IMR-90 (cell line): ENCODE measurements around the gene FBXW4. TPM values are rescaled to one million over a fixed set of nuclear protein-coding genes. Genes with fewer than 3 reads are reported as not detected.

Experiments
- ATAC-seq: fragments of 200-7000 bp; cut with Tn5 transposase; 2 replicates; pipeline ENCODE4 v1.9.1; 2020; ENCODE audit warnings: low read depth, mild to moderate bottlenecking, moderate library complexity
- BruUV-seq: library from RNA; stranded (reverse); fragments of 400-500 nt; replicated peaks from 2 replicates; lab custom pipeline; 2021; lab: Mats Ljungman, UMichigan
- CTCF ChIA-PET: fragments of 300-600 bp; formaldehyde crosslinking; extraction: SDS; loops from one replicate; lab custom pipeline; 2021; ENCODE audit warnings: antibody characterized with exemption; lab: Yijun Ruan, JAX
- POLR2A ChIA-PET: fragments of 300-600 bp; sonication (Branson Sonifier 250); formaldehyde crosslinking; loops from one replicate; lab custom pipeline; 2022; ENCODE audit warnings: antibody characterized with exemption; ENCODE audit not compliant: unreplicated experiment; lab: Charles Lee
- DNase-seq: peaks from one replicate; pipeline ENCODE4 v3.0.0; 2013
- H2AFZ ChIP-seq: replicated peaks from 2 replicates; pipeline ENCODE3; 2013; ENCODE audit warnings: low read length, mild to moderate bottlenecking; ENCODE audit not compliant: poor library complexity
- H2AK5ac ChIP-seq: 2 replicates; pipeline ENCODE4 v1.6.1; 2013; ENCODE audit warnings: low read depth, low read length, inconsistent platforms
- H2AK9ac ChIP-seq: replicated peaks from 2 replicates; pipeline ENCODE3; 2013; ENCODE audit warnings: mild to moderate bottlenecking, low read depth, low read length, moderate library complexity; ENCODE audit not compliant: poor library complexity
- H2BK120ac ChIP-seq: 2 replicates; pipeline ENCODE4 v1.6.1; 2013; ENCODE audit warnings: low read depth, low read length, inconsistent platforms
- H2BK15ac ChIP-seq: 3 replicates; pipeline ENCODE4 v1.6.1; 2013; ENCODE audit warnings: low read depth, low read length, inconsistent platforms
- H2BK20ac ChIP-seq: 2 replicates; pipeline ENCODE4 v1.6.1; 2013; ENCODE audit warnings: low read depth, mild to moderate bottlenecking, inconsistent platforms, low read length, moderate library complexity
- H2BK5ac ChIP-seq: 2 replicates; pipeline ENCODE4 v1.6.1; 2013; ENCODE audit warnings: mild to moderate bottlenecking, low read depth, low read length, inconsistent platforms; ENCODE audit not compliant: poor library complexity, severe bottlenecking
- H3K14ac ChIP-seq: replicated peaks from 2 replicates; pipeline ENCODE4 v1.6.1; 2013; ENCODE audit warnings: low read depth, low read length, inconsistent platforms
- H3K18ac ChIP-seq: 2 replicates; pipeline ENCODE4 v1.6.1; 2013; ENCODE audit warnings: low read depth, low read length, control low read depth
- H3K23ac ChIP-seq: 2 replicates; pipeline ENCODE4 v1.6.1; 2013; ENCODE audit warnings: low read depth, low read length, inconsistent platforms
- H3K27ac ChIP-seq: 2 replicates; pipeline ENCODE4 v1.5.1; 2013; ENCODE audit warnings: mild to moderate bottlenecking, control low read depth, low read length; ENCODE audit not compliant: insufficient read depth
- H3K27me3 ChIP-seq: 2 replicates; pipeline ENCODE4 v1.6.1; 2013; ENCODE audit warnings: low read length; ENCODE audit not compliant: control insufficient read depth, insufficient read depth
- H3K36me3 ChIP-seq: 2 replicates; pipeline ENCODE4 v1.6.1; 2013; ENCODE audit warnings: low read length, mixed read lengths; ENCODE audit not compliant: control insufficient read depth, insufficient read depth
- H3K4ac ChIP-seq: 2 replicates; pipeline ENCODE4 v1.6.1; 2013; ENCODE audit warnings: low read depth, low read length, inconsistent platforms
- H3K4me1 ChIP-seq: 2 replicates; pipeline ENCODE4 v1.6.1; 2013; ENCODE audit warnings: low read length, mixed read lengths; ENCODE audit not compliant: control insufficient read depth, insufficient read depth
- H3K4me2 ChIP-seq: 2 replicates; pipeline ENCODE4 v1.6.1; 2013; ENCODE audit warnings: low read depth, mild to moderate bottlenecking, control low read depth, low read length, moderate library complexity
- H3K4me3 ChIP-seq: 2 replicates; pipeline ENCODE4 v1.5.1; 2013; ENCODE audit warnings: low read depth, mild to moderate bottlenecking, control low read depth, low read length, moderate library complexity; ENCODE audit not compliant: insufficient read depth
- H3K56ac ChIP-seq: 2 replicates; pipeline ENCODE4 v1.6.1; 2013; ENCODE audit warnings: low read length, inconsistent platforms; ENCODE audit not compliant: insufficient read depth; ENCODE audit errors: extremely low read depth
- H3K79me1 ChIP-seq, 2 experiments: 2 replicates each; pipeline ENCODE4 v1.6.1; 2013; ENCODE audit warnings: low read length in 2 of 2, inconsistent platforms in 1 of 2, low read depth in 1 of 2
- H3K9ac ChIP-seq: 2 replicates; pipeline ENCODE4 v1.6.1; 2013; ENCODE audit warnings: low read depth, low read length, control low read depth
- H3K9me1 ChIP-seq: 2 replicates; pipeline ENCODE4 v1.6.1; 2013; ENCODE audit warnings: low read length, inconsistent platforms; ENCODE audit not compliant: insufficient read depth
- H3K9me3 ChIP-seq: 2 replicates; pipeline ENCODE4 v1.6.1; 2013; ENCODE audit warnings: low read length; ENCODE audit not compliant: control insufficient read depth, insufficient read depth
- H4K20me1 ChIP-seq: 2 replicates; pipeline ENCODE4 v1.6.1; 2013; ENCODE audit warnings: low read length, inconsistent platforms; ENCODE audit not compliant: insufficient read depth
- H4K5ac ChIP-seq: 2 replicates; pipeline ENCODE4 v1.6.1; 2013; ENCODE audit warnings: mild to moderate bottlenecking, low read depth, low read length, control low read depth
- H4K8ac ChIP-seq, 2 experiments: 2 replicates each; pipeline ENCODE4 v1.6.1; 2013; ENCODE audit warnings: low read depth in 2 of 2, low read length in 2 of 2, control low read depth in 1 of 2, inconsistent platforms in 1 of 2
- H4K91ac ChIP-seq: 2 replicates; pipeline ENCODE4 v1.6.1; 2013; ENCODE audit warnings: low read depth, low read length, inconsistent platforms; ENCODE audit not compliant: insufficient read depth
- BHLHE40 ChIP-seq: fragments of 150-350 bp; IDR thresholded peaks from 2 replicates; pipeline ENCODE4 v1.6.1; 2016; ENCODE audit warnings: mild to moderate bottlenecking, low read depth, low read length
- CEBPB ChIP-seq: IDR thresholded peaks from 2 replicates; pipeline ENCODE4 v1.6.1; 2012; ENCODE audit warnings: low read depth, low read length, improper control_type of control experiment
- CHD1 ChIP-seq: IDR thresholded peaks from 2 replicates; pipeline ENCODE4 v1.6.1; 2012; ENCODE audit warnings: low read depth, low read length, improper control_type of control experiment
- FOS ChIP-seq: fragments of 150-350 bp; IDR thresholded peaks from 2 replicates; pipeline ENCODE4 v1.6.1; 2016; ENCODE audit warnings: low read depth, low read length
- MAFK ChIP-seq: IDR thresholded peaks from 2 replicates; pipeline ENCODE4 v1.6.1; 2012; ENCODE audit warnings: low read depth, low read length, improper control_type of control experiment
- MAZ ChIP-seq: IDR thresholded peaks from 2 replicates; pipeline ENCODE4 v1.6.1; 2012; ENCODE audit warnings: low read depth, mild to moderate bottlenecking, low read length, improper control_type of control experiment, moderate library complexity, borderline replicate concordance
- MXI1 ChIP-seq: IDR thresholded peaks from 2 replicates; pipeline ENCODE4 v1.6.1; 2012; ENCODE audit warnings: low read depth, mild to moderate bottlenecking, low read length, moderate library complexity, borderline replicate concordance
- NFE2L2 ChIP-seq: fragments of 150-350 bp; IDR thresholded peaks from 2 replicates; pipeline ENCODE4 v1.6.1; 2016; ENCODE audit warnings: low read depth, mild to moderate bottlenecking, low read length
- POLR2A ChIP-seq: IDR thresholded peaks from 2 replicates; pipeline ENCODE4 v1.6.1; 2012; ENCODE audit warnings: mild to moderate bottlenecking, low read depth, low read length
- RAD21 ChIP-seq: IDR thresholded peaks from 2 replicates; pipeline ENCODE4 v1.6.1; 2012; ENCODE audit warnings: low read length, improper control_type of control experiment
- RCOR1 ChIP-seq: IDR thresholded peaks from 2 replicates; pipeline ENCODE4 v1.6.1; 2012; ENCODE audit warnings: mild to moderate bottlenecking, low read length, improper control_type of control experiment; ENCODE audit not compliant: insufficient replicate concordance
- RFX5 ChIP-seq: IDR thresholded peaks from 2 replicates; pipeline ENCODE4 v1.8.0; 2012; ENCODE audit warnings: low read depth, mild to moderate bottlenecking, low read length, moderate library complexity
- SMC3 ChIP-seq: fragments of 150-350 bp; IDR thresholded peaks from 2 replicates; pipeline ENCODE4 v1.6.1; 2016; ENCODE audit warnings: low read depth, mild to moderate bottlenecking, antibody characterized with exemption, low read length, moderate library complexity
- WGBS, 2 experiments: methylation state at CpG; one replicate each; pipeline versions ENCODE4 v1.1.5 to v1.1.7; 2013; ENCODE audit warnings: missing lambda C conversion rate in 2 of 2; ENCODE audit not compliant: insufficient read length in 1 of 2; ENCODE audit errors: extremely low coverage in 2 of 2; 5-methylcytosine and 5-hydroxymethylcytosine counted together
- dilution Hi-C: fragments of 300-500 bp; cut with HindIII; formaldehyde crosslinking; loops from one replicate; pipeline ENCODE4 v1.14.3; 2018; ENCODE audit warnings: low sequenced_read_pairs; ENCODE audit not compliant: unreplicated experiment
- in situ Hi-C: fragments of 300-500 bp; cut with MboI; formaldehyde crosslinking; loops from 3 replicates; pipeline ENCODE4 v1.14.3; 2019; ENCODE audit warnings: low sequenced_read_pairs, inconsistent platforms, mixed read lengths
- intact Hi-C: fragments of 100-400 bp; cut with micrococcal nuclease; formaldehyde crosslinking; loops from 2 replicates; pipeline ENCODE4 v1.10.0; 2022
- polyA plus RNA-seq, 3 experiments: library from polyadenylated mRNA; depleted of rRNA; stranded (reverse); fragments of >200 nt; gene quantifications; 2 replicates each; pipeline ENCODE4 v1.2.3, GENCODE V29; 2012; ENCODE audit warnings: low replicate concordance in 1 of 3
- total RNA-seq: library from RNA; depleted of rRNA; stranded (reverse); fragments of >200 nt; gene quantifications from 2 replicates; pipeline ENCODE4 v1.2.3, GENCODE V29; 2012
- TF ChIP-seq, protein P1 (sequence below): fragments of 150-350 bp; IDR thresholded peaks from 2 replicates; pipeline ENCODE4 v1.6.1; 2016; ENCODE audit warnings: low read depth, mild to moderate bottlenecking, low read length, moderate library complexity, borderline replicate concordance

Gene FBXW4
- total and polyA plus RNA-seq, 2 of the 4 experiments (the other 2 are of a cell fraction) = 19.3 to 26.7 TPM

DNA sequence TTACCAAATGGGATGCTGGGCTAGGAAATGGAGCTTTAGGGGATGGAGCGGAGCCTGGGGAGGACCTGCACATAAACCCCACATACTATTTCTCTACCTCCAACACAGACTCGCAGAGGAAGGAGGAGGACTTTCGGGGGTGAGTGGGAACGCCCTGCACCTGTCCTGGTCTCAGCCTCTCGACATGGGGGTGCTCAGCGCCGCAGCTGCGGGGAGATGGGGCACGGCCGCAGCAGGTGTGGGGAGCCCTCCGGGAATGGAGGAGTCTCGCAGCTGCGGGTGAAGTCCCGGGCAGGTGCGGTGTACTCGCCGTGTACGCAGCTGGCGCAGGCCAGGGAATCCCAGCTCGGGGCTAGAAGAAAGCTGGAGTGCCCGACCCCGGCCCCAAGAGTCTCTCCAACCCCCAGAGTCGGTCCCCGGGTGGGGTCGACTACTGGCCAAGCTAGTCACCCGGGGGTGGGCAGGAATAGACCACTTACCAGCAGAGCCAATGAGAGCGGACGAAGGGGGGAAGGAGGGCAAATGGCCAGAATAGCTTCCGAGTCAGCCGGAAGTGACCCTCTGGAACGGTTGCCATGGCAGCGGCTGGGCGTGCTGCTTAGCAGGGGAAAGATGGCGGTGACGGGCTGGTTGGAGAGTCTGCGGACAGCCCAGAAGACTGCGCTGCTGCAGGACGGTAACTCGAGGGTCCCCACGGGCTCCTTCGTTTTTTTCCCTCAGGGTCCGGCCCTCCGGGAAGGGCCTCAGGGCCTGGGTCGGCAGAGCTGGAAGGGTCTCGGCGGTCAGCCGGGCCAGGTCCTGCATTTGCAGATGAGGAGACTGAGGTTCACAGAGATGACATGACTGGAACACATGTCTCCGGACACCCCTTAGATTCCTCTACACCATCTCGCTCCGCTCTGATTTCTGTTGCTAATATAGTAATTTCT lies 107.0 kb downstream of the FBXW4 start, which contains the start of the genes DPCD and POLL:
Gene DPCD, plus strand, starts transcription at position 597 of the 929 bp plus-strand sequence. Its CDS starts 16 bp downstream, at position 613.
Gene POLL, minus strand, starts transcription at position 533 of the 929 bp plus-strand sequence. CDS start 897 bp downstream, outside the sequence.
- peak within 1 kb of the TSS; percentile 2 for H2BK5ac ChIP-seq
- H3K56ac ChIP-seq = peak within 1 kb of the TSS; percentile 50
- H3K9ac ChIP-seq = peak within 1 kb of the TSS; percentile 68
- H3K79me1 ChIP-seq = peaks cover 24 to 41% of the 10 kb centered on the region in 2 experiments
- dilution Hi-C loops (no loop called here), intact Hi-C loops (no loop called here), in situ Hi-C loops (no loop called here)
- H4K8ac ChIP-seq = peak within 1 kb of the TSS; percentile 89 to 93
- peak within 1 kb of the TSS; percentile 95 for H3K4me2 ChIP-seq
- H3K27ac ChIP-seq = peak within 1 kb of the TSS; percentile 45
- H2BK20ac ChIP-seq = no peak within 1 kb of the TSS
- peak; percentile 95 for ATAC-seq
- no peaks in the 10 kb centered on the region for H4K20me1 ChIP-seq
- peak within 1 kb of the TSS; percentile 97 for H2AK9ac ChIP-seq
- H3K14ac ChIP-seq = peak within 1 kb of the TSS; percentile 75
- H3K36me3 ChIP-seq = peaks cover 15% of the 10 kb centered on the region; the same call in 1 of the 2 replicates
- peak; percentile 93 for DNase-seq
- no peak within 1 kb of the TSS for H3K18ac ChIP-seq
- no peaks in the 10 kb centered on the region for H3K9me3 ChIP-seq
- H3K9me1 ChIP-seq = peaks cover 11% of the 10 kb centered on the region
- TF ChIP-seq RCOR1 (no peak), NFE2L2 (no peak), POLR2A (no peak), MAZ (peak; percentile 65; the same call in 1 of the 2 replicates), RAD21 (no peak), FOS (no peak), BHLHE40 (no peak), CEBPB (no peak), MAFK (no peak), SMC3 (no peak), MXI1 (peak; percentile 65; the same call in 1 of the 2 replicates), CHD1 (no peak), RFX5 (no peak)
- TF ChIP-seq, protein P1, sequence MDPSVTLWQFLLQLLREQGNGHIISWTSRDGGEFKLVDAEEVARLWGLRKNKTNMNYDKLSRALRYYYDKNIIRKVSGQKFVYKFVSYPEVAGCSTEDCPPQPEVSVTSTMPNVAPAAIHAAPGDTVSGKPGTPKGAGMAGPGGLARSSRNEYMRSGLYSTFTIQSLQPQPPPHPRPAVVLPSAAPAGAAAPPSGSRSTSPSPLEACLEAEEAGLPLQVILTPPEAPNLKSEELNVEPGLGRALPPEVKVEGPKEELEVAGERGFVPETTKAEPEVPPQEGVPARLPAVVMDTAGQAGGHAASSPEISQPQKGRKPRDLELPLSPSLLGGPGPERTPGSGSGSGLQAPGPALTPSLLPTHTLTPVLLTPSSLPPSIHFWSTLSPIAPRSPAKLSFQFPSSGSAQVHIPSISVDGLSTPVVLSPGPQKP = no peak
- H2AK5ac ChIP-seq = peak within 1 kb of the TSS; percentile 57
- H2BK120ac ChIP-seq = no peak within 1 kb of the TSS
- H3K4me3 ChIP-seq = peak within 1 kb of the TSS; percentile 81
- H4K91ac ChIP-seq = peak within 1 kb of the TSS; percentile 43
- peak within 1 kb of the TSS; percentile 95 for H2AFZ ChIP-seq
- POLR2A ChIA-PET = interaction anchor here (0.5 kb wide), 1 partner anchor 229 kb away, joined by 8 read pairs; no protein-coding TSS in a partner anchor
- no peaks in the 10 kb centered on the region for H3K27me3 ChIP-seq
- H3K4ac ChIP-seq = peak within 1 kb of the TSS; percentile 73
- peak within 1 kb of the TSS; percentile 83 for H3K23ac ChIP-seq
- H2BK15ac ChIP-seq = no peak within 1 kb of the TSS
- CTCF ChIA-PET = interaction anchor here (0.6 to 1.2 kb wide), 3 partner anchors 9 to 16 kb away, joined by 3 to 7 read pairs (median 4); no protein-coding TSS in a partner anchor
- peak within 1 kb of the TSS; percentile 36 for H4K5ac ChIP-seq
- TSS peak; percentile 22 for BruUV-seq
- peaks cover 6% of the 10 kb centered on the region for H3K4me1 ChIP-seq
- 0% methylated on average over 20 of the region's 50 CpGs; no CpG with 5 or more reads in 1 of the 2 experiments for WGBS, 2 experiments
